ENCODE measurements around the gene CYRIA. TPM values are rescaled to one million over a fixed set of nuclear protein-coding genes. Genes with fewer than 3 reads are reported as not detected.

Gene CYRIA
- total RNA-seq, 1 experiment from 2014 or later: 2.3 TPM

DNA sequence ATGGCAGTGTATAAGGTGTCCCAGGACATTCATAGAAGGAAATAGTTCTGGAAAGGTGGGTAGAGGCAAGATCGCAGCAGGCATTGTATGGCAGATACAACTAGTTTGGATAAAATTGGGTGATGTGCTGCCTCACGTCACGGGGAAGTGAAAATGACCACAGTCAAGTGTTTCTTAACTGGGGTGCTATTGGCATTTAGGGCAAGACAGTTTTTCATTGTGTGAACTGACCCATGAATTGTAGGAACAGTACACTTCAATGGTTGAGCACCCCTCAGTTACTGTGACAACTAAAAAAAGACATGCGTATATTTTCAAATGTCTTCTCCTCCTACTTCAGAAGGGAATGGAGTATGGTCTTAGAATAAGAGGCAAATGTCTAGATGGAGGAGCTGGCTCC lies 22.3 kb upstream of the CYRIA start:
- no peak overlapping the region for H3K4me3 ChIP-seq (ENCODE audit: low read length)
- no peaks in the 10 kb centered on the region for H3K36me3 ChIP-seq (ENCODE audit: insufficient read depth, low read length)
- H3K27me3 ChIP-seq (ENCODE audit: low read length): no peaks in the 10 kb centered on the region
- H3K9me2 ChIP-seq (replicated peaks; ENCODE audit: insufficient read depth, low read length): no peaks in the 10 kb centered on the region
- H3K4me2 ChIP-seq (ENCODE audit: low read depth, low read length, poor library complexity, severe bottlenecking): no peak overlapping the region
- no peak overlapping the region for H3K27ac ChIP-seq (ENCODE audit: low read length)
- H3K9ac ChIP-seq (ENCODE audit: low read length): no peak overlapping the region
- H3K9me3 ChIP-seq (ENCODE audit: low read length): no peaks in the 10 kb centered on the region
- H3K79me2 ChIP-seq (ENCODE audit: low read length): no peaks in the 10 kb centered on the region
- H3K4me1 ChIP-seq (ENCODE audit: low read length): no peaks in the 10 kb centered on the region
- no peak for DNase-seq
- H4K20me1 ChIP-seq (ENCODE audit: insufficient read depth, low read depth, low read length): no peaks in the 10 kb centered on the region
- H2AFZ ChIP-seq (ENCODE audit: low read length): no peak overlapping the region

DNA sequence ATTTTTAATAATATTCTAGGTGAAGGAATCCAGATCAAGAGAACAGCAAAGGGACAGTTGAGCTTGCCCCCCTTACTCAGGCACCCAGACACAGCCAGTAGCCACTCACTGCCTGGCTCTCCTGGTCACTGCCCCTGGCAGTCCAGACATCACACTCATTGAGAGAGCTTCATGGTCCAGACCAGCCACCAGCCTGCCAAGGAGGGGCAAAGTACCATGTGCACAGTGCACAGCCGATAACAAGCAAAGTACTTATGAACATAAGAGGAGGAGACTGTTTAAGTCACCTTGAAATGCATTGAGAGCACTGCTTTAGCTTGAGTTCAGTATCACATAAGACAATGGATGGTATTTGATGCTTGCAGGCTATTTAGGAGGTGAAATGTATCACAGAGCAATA lies 21.6 kb upstream of the CYRIA start:
- H3K9ac ChIP-seq (ENCODE audit: low read length): no peak overlapping the region
- H2AFZ ChIP-seq (ENCODE audit: low read length): no peak overlapping the region
- H3K4me1 ChIP-seq (ENCODE audit: low read length): no peaks in the 10 kb centered on the region
- H3K4me2 ChIP-seq (ENCODE audit: low read depth, low read length, poor library complexity, severe bottlenecking): no peak overlapping the region
- no peaks in the 10 kb centered on the region for H4K20me1 ChIP-seq (ENCODE audit: insufficient read depth, low read depth, low read length)
- DNase-seq: no peak
- no peaks in the 10 kb centered on the region for H3K79me2 ChIP-seq (ENCODE audit: low read length)
- no peaks in the 10 kb centered on the region for H3K9me2 ChIP-seq (replicated peaks; ENCODE audit: insufficient read depth, low read length)
- H3K27me3 ChIP-seq (ENCODE audit: low read length): no peaks in the 10 kb centered on the region
- no peak overlapping the region for H3K27ac ChIP-seq (ENCODE audit: low read length)
- no peaks in the 10 kb centered on the region for H3K9me3 ChIP-seq (ENCODE audit: low read length)
- H3K36me3 ChIP-seq (ENCODE audit: insufficient read depth, low read length): no peaks in the 10 kb centered on the region
- no peak overlapping the region for H3K4me3 ChIP-seq (ENCODE audit: low read length)

DNA sequence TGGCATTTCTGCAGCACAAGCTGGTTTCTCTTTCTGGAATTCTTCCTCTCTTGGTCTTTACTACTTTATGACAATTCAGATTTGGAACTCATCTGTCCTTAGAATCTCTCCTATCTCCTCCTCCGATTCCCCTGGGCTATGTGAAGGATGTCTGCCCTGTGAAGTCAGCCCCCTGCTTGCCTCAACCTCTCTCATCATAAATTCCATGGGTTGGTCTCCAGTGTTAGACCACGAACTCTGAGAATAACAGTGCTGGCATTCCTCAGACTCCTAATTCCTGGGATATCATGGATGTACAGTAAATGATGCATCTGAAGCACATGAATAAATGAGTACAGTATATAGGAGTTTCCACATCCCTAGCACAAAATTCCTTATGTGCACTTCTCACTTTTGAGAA lies 21.0 kb upstream of the CYRIA start:
- Histone ChIP-seq H3K9ac (ENCODE audit: low read length) (no peak overlapping the region), H3K4me2 (ENCODE audit: low read depth, low read length, poor library complexity, severe bottlenecking) (no peak overlapping the region), H2AFZ (ENCODE audit: low read length) (no peak overlapping the region), H3K4me3 (ENCODE audit: low read length) (no peak overlapping the region), H3K9me3 (ENCODE audit: low read length) (no peaks in the 10 kb centered on the region), H3K36me3 (ENCODE audit: insufficient read depth, low read length) (no peaks in the 10 kb centered on the region), H3K27me3 (ENCODE audit: low read length) (no peaks in the 10 kb centered on the region), H3K4me1 (ENCODE audit: low read length) (no peaks in the 10 kb centered on the region), H3K9me2 (replicated peaks; ENCODE audit: insufficient read depth, low read length) (no peaks in the 10 kb centered on the region), H4K20me1 (ENCODE audit: insufficient read depth, low read depth, low read length) (no peaks in the 10 kb centered on the region), H3K27ac (ENCODE audit: low read length) (no peak overlapping the region), H3K79me2 (ENCODE audit: low read length) (no peaks in the 10 kb centered on the region)
- DNase-seq: no peak

DNA sequence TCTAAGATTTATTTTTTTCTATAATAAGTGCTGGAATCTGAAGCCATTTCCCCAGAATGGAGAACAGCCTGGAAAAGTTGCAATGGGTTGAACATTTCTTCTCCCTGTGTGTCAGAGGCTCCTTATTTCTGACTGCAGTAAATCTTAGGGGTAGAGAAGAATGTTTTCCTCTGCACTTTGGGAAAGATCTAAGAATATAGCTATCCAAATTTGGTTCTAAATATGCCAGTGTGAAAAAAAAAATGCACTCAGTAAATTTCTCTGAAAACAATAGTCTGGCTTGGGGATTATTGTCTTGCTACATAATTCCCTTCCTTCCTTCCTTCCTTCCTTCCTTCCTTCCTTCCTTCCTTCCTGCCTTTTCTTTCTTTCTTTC lies 19.7 kb upstream of the CYRIA start:
- Histone ChIP-seq H3K27ac (ENCODE audit: low read length) (no peak overlapping the region), H3K4me2 (ENCODE audit: low read depth, low read length, poor library complexity, severe bottlenecking) (no peak overlapping the region), H3K9ac (ENCODE audit: low read length) (no peak overlapping the region), H2AFZ (ENCODE audit: low read length) (no peak overlapping the region), H3K9me3 (ENCODE audit: low read length) (no peaks in the 10 kb centered on the region), H3K36me3 (ENCODE audit: insufficient read depth, low read length) (no peaks in the 10 kb centered on the region), H3K79me2 (ENCODE audit: low read length) (no peaks in the 10 kb centered on the region), H3K4me1 (ENCODE audit: low read length) (no peaks in the 10 kb centered on the region), H4K20me1 (ENCODE audit: insufficient read depth, low read depth, low read length) (no peaks in the 10 kb centered on the region), H3K4me3 (ENCODE audit: low read length) (no peak overlapping the region), H3K27me3 (ENCODE audit: low read length) (no peaks in the 10 kb centered on the region), H3K9me2 (replicated peaks; ENCODE audit: insufficient read depth, low read length) (no peaks in the 10 kb centered on the region)
- DNase-seq: no peak

DNA sequence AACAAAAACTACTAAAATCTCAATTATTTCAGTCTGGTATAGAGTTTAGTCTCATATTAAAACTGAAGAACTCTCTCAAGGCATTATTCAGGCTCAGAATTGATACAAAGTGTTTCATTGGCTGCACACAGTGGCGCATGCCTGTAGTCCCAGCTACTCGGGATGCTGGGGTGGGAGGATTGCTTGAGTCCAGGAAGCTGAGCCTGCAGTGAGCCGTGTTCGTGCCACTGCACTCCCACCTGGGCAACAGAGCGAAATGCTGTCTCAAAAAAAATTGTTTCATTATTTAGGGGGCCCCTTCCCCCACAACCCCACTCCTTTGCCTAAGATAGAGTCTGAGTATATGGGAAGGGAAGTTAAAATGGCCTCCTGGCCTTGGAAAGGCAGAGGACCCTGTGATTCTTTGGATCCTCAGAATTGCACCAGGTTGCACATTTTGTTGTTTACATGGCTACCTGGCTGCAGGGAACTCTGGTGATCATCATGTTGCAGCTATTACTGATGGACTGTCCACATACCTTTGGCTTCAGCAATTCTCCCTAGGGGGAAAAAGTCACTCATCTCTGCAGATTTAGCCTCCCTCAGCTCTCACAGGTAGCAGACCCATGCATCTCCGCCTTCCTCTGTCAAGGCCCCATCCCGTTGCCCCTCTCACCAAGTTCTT lies 19.2 kb upstream of the CYRIA start:
- Histone ChIP-seq H3K9me3 (ENCODE audit: low read length) (no peaks in the 10 kb centered on the region), H3K9ac (ENCODE audit: low read length) (no peak overlapping the region), H3K4me2 (ENCODE audit: low read depth, low read length, poor library complexity, severe bottlenecking) (no peak overlapping the region), H3K79me2 (ENCODE audit: low read length) (no peaks in the 10 kb centered on the region), H2AFZ (ENCODE audit: low read length) (no peak overlapping the region), H3K4me3 (ENCODE audit: low read length) (no peak overlapping the region), H3K9me2 (replicated peaks; ENCODE audit: insufficient read depth, low read length) (no peaks in the 10 kb centered on the region), H3K27ac (ENCODE audit: low read length) (no peak overlapping the region), H3K36me3 (ENCODE audit: insufficient read depth, low read length) (no peaks in the 10 kb centered on the region), H3K4me1 (ENCODE audit: low read length) (no peaks in the 10 kb centered on the region), H3K27me3 (ENCODE audit: low read length) (no peaks in the 10 kb centered on the region), H4K20me1 (ENCODE audit: insufficient read depth, low read depth, low read length) (no peaks in the 10 kb centered on the region)
- no peak for DNase-seq

DNA sequence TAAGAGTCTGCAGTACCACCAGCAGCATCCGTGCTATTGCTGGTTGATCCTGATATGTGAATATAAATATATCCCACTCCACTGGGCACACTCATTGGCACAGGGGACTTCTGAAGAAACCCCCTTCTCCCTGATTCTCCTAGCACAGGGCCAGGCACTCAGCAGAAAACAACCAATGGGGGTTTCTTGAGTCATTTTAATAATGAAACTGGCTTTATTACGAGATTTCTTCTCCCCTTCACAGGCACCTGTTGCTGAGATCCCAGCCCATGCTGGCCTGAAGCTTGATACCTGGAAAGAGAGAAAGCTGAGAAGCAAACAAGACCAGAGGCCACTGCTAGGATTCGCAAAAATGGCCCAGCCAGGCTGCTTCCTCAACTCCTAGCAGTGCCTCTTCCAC lies 17.9 kb upstream of the CYRIA start:
- no peak overlapping the region for H3K9ac ChIP-seq (ENCODE audit: low read length)
- H3K9me2 ChIP-seq (replicated peaks; ENCODE audit: insufficient read depth, low read length): no peaks in the 10 kb centered on the region
- no peaks in the 10 kb centered on the region for H3K79me2 ChIP-seq (ENCODE audit: low read length)
- no peak overlapping the region for H2AFZ ChIP-seq (ENCODE audit: low read length)
- H3K36me3 ChIP-seq (ENCODE audit: insufficient read depth, low read length): no peaks in the 10 kb centered on the region
- no peak overlapping the region for H3K4me2 ChIP-seq (ENCODE audit: low read depth, low read length, poor library complexity, severe bottlenecking)
- no peak overlapping the region for H3K4me3 ChIP-seq (ENCODE audit: low read length)
- no peaks in the 10 kb centered on the region for H3K27me3 ChIP-seq (ENCODE audit: low read length)
- no peaks in the 10 kb centered on the region for H3K4me1 ChIP-seq (ENCODE audit: low read length)
- H4K20me1 ChIP-seq (ENCODE audit: insufficient read depth, low read depth, low read length): no peaks in the 10 kb centered on the region
- DNase-seq: no peak
- H3K9me3 ChIP-seq (ENCODE audit: low read length): no peaks in the 10 kb centered on the region
- no peak overlapping the region for H3K27ac ChIP-seq (ENCODE audit: low read length)

DNA sequence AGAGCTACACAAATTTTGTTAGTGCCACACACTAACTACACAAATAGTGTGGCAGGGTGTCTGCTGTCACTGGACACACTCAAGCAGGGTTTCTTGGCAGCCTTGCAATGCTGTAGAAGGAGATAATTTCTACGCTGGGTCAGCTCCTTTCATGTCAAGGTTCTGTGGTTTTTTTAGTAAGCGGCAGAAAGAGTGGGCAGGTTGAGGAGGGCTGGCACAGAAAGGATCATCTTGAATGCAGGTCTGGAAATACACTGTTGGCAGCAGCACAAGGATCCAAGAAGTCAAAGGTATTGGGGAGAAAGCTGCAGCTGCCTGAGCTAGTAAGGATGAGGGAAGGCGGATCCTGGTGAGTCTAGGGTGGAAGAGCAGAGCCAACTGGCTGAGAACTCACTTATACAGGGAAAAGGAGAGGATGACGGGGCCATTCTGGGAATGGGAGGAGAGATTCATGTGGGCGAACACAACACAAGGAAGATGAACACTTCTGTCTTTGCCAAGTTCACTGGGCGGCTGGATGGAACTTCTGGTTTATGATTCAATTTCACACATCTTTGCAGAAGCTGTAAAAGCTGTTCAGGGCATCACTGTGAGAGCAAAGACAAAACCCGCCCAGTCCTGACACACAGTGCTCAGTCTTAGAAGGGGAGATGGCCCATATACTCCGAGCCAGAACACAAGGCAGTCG lies 16.9 kb upstream of the CYRIA start:
- H3K79me2 ChIP-seq (ENCODE audit: low read length): no peaks in the 10 kb centered on the region
- H3K36me3 ChIP-seq (ENCODE audit: insufficient read depth, low read length): no peaks in the 10 kb centered on the region
- no peak overlapping the region for H2AFZ ChIP-seq (ENCODE audit: low read length)
- H3K27me3 ChIP-seq (ENCODE audit: low read length): no peaks in the 10 kb centered on the region
- DNase-seq: no peak
- no peak overlapping the region for H3K27ac ChIP-seq (ENCODE audit: low read length)
- no peaks in the 10 kb centered on the region for H4K20me1 ChIP-seq (ENCODE audit: insufficient read depth, low read depth, low read length)
- no peak overlapping the region for H3K9ac ChIP-seq (ENCODE audit: low read length)
- H3K4me1 ChIP-seq (ENCODE audit: low read length): no peaks in the 10 kb centered on the region
- H3K9me2 ChIP-seq (replicated peaks; ENCODE audit: insufficient read depth, low read length): no peaks in the 10 kb centered on the region
- peaks cover 5% of the 10 kb centered on the region; the same call in 1 of the 2 replicates for H3K9me3 ChIP-seq (ENCODE audit: low read length)
- no peak overlapping the region for H3K4me3 ChIP-seq (ENCODE audit: low read length)
- no peak overlapping the region for H3K4me2 ChIP-seq (ENCODE audit: low read depth, low read length, poor library complexity, severe bottlenecking)

DNA sequence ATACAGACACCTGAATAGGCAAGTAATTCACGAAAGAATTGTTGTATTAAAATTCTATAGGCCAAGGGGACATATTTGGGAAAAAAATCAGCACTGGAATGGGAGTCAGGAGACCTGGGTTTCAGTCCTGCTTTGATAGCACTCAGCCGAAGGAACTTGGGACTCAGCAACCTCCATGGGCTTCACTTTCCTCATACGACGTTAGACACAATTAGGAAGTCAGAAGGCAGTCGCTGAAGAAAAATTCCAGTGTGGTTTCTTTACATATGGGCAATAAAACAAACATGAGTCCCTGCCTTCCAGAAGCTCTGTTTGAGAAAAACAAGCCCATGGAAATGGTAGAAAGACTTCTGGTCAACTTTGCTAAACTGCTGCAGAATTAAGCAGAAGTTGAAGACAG lies 15.1 kb upstream of the CYRIA start:
- H3K4me2 ChIP-seq (ENCODE audit: low read depth, low read length, poor library complexity, severe bottlenecking): no peak overlapping the region
- no peak overlapping the region for H2AFZ ChIP-seq (ENCODE audit: low read length)

More for the DNA sequence above, 15.1 kb upstream of the CYRIA start:
- H3K4me3 ChIP-seq (ENCODE audit: low read length): no peak overlapping the region
- H3K27me3 ChIP-seq (ENCODE audit: low read length): no peaks in the 10 kb centered on the region
- H3K27ac ChIP-seq (ENCODE audit: low read length): no peak overlapping the region
- H3K36me3 ChIP-seq (ENCODE audit: insufficient read depth, low read length): no peaks in the 10 kb centered on the region
- DNase-seq: no peak
- H3K4me1 ChIP-seq (ENCODE audit: low read length): no peaks in the 10 kb centered on the region
- no peaks in the 10 kb centered on the region for H3K9me2 ChIP-seq (replicated peaks; ENCODE audit: insufficient read depth, low read length)
- H3K79me2 ChIP-seq (ENCODE audit: low read length): no peaks in the 10 kb centered on the region
- H3K9me3 ChIP-seq (ENCODE audit: low read length): peaks cover 6% of the 10 kb centered on the region; the same call in 1 of the 2 replicates
- H3K9ac ChIP-seq (ENCODE audit: low read length): no peak overlapping the region
- H4K20me1 ChIP-seq (ENCODE audit: insufficient read depth, low read depth, low read length): no peaks in the 10 kb centered on the region

Measured in Karpas-422 (cell line).